ENCODE results near the gene TULP3. TPM values are rescaled to one million over a fixed set of nuclear protein-coding genes. Genes with fewer than 3 reads are reported as not detected.

Gene TULP3
- polyA plus RNA-seq, 1 donor, result 12.3 TPM

- H3K4me1 ChIP-seq (ENCODE audit: control insufficient read depth, insufficient read depth, low read length), result peaks cover 3% of the 10 kb centered on the region
- no peak overlapping the region for H3K4me3 ChIP-seq (ENCODE audit: low read length)
- peaks cover 32% of the 10 kb centered on the region for H3K27me3 ChIP-seq (ENCODE audit: control insufficient read depth, insufficient read depth, low read length)
- no CpG with 5 or more reads among the region's 9 CpGs for WGBS (ENCODE audit: insufficient coverage, low lambda C conversion rate)
- H3K27ac ChIP-seq (ENCODE audit: low read length), result no peak overlapping the region
- no peaks in the 10 kb centered on the region for H3K36me3 ChIP-seq (ENCODE audit: control insufficient read depth, insufficient read depth, low read length)
- H3K9me3 ChIP-seq (ENCODE audit: control insufficient read depth, low read depth, low read length), result no peaks in the 10 kb centered on the region
- peak; percentile 42 to 70 for DNase-seq
Measured at GRCh38 chr12:2963154-2963759, 72.6 kb downstream of the TULP3 start.

DNA sequence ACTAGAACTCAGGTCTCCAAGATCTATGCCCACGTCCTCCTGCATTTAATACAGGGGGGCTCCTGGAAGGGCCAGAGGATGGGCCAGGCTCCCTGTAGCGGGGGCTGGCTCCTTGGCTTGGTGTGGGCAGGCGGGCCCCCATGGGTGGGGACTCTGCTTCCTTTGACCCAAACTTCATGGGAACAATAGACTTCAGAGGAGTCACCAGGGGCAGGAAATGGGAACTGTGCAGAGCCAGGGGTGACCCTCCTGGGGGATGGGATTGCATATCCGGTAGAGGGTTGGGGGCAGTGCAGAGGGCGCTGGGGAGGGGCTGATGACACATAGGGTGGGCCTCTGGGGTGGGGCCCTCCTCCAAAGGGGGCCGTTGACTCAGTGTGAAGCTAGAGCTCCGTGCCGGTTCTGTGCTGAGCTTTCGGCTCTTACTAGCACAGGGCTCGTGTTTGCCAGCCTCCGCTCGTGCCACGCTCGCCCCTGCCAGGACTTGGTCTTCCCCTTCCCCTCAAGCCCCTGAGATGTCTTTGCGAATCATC is 73.1 kb downstream of the TULP3 start:
- Histone ChIP-seq H3K4me3 (ENCODE audit: low read length) (no peak overlapping the region), H3K9me3 (ENCODE audit: control insufficient read depth, low read depth, low read length) (no peaks in the 10 kb centered on the region), H3K4me1 (ENCODE audit: control insufficient read depth, insufficient read depth, low read length) (no peaks in the 10 kb centered on the region), H3K27ac (ENCODE audit: low read length) (no peak overlapping the region), H3K36me3 (ENCODE audit: control insufficient read depth, insufficient read depth, low read length) (no peaks in the 10 kb centered on the region), H3K27me3 (ENCODE audit: control insufficient read depth, insufficient read depth, low read length) (peaks cover 28% of the 10 kb centered on the region)
- WGBS (ENCODE audit: insufficient coverage, low lambda C conversion rate), result 93% methylated on average over 3 of the region's 15 CpGs
- no peak for DNase-seq

DNA sequence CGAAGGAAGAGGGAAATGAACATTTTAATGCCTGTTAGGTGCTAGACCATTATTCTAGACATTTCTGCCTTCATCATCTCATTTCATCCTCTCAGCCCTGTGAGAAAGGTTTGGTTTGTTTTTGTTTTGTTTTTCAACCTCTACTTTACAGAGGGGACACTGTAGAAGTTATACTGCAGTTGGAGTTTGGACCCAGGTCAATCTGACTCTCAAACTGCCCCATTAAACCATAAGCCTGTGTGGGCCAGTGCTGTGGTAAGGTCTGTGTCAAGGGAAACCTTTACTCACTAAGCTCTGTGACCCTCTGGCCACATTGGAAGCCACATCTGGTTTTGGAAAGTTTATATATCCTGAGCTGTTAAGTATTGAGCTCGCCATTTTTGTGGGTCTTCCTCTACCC is 77.0 kb downstream of the TULP3 start:
- peaks cover 5% of the 10 kb centered on the region for H3K27me3 ChIP-seq (ENCODE audit: control insufficient read depth, insufficient read depth, low read length)
- WGBS (ENCODE audit: insufficient coverage, low lambda C conversion rate), result 100% methylated on average over 1 of the region's 2 CpGs

DNA sequence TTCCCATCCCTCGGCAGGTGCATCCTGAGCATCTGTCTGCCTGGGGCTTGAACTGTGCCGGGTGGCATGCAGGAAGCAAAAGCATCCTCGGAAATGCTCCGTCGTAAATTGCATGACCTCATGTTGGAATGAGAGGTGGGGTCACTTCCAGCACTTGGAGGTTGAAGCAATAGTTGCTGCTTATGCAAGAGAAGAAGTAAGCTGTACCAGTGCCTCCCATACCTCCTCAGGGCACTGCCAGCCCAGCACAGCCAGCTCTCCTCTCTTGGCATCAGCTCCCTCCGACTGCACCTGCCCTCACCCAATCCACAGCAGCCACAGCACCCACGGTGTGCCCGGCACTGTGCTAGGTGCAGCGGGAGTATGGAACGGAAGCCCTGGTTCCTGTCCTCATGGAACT is 80.1 kb downstream of the TULP3 start:
- H3K27me3 ChIP-seq (ENCODE audit: control insufficient read depth, insufficient read depth, low read length), result no peaks in the 10 kb centered on the region
- H3K4me3 ChIP-seq (ENCODE audit: low read length), result no peak overlapping the region
- H3K27ac ChIP-seq (ENCODE audit: low read length), result no peak overlapping the region
- no peaks in the 10 kb centered on the region for H3K4me1 ChIP-seq (ENCODE audit: control insufficient read depth, insufficient read depth, low read length)
- DNase-seq, result no peak
- H3K36me3 ChIP-seq (ENCODE audit: control insufficient read depth, insufficient read depth, low read length), result no peaks in the 10 kb centered on the region
- no peaks in the 10 kb centered on the region for H3K9me3 ChIP-seq (ENCODE audit: control insufficient read depth, low read depth, low read length)
- no CpG with 5 or more reads among the region's 10 CpGs for WGBS (ENCODE audit: insufficient coverage, low lambda C conversion rate)

More for the DNA sequence above, 77.0 kb downstream of the TULP3 start:
- H3K27ac ChIP-seq (ENCODE audit: low read length), result no peak overlapping the region
- H3K4me3 ChIP-seq (ENCODE audit: low read length), result no peak overlapping the region
- no peaks in the 10 kb centered on the region for H3K36me3 ChIP-seq (ENCODE audit: control insufficient read depth, insufficient read depth, low read length)
- H3K9me3 ChIP-seq (ENCODE audit: control insufficient read depth, low read depth, low read length), result no peaks in the 10 kb centered on the region
- peak in 1 of 2 donors; percentile 68 for DNase-seq
- no peaks in the 10 kb centered on the region for H3K4me1 ChIP-seq (ENCODE audit: control insufficient read depth, insufficient read depth, low read length)

DNA sequence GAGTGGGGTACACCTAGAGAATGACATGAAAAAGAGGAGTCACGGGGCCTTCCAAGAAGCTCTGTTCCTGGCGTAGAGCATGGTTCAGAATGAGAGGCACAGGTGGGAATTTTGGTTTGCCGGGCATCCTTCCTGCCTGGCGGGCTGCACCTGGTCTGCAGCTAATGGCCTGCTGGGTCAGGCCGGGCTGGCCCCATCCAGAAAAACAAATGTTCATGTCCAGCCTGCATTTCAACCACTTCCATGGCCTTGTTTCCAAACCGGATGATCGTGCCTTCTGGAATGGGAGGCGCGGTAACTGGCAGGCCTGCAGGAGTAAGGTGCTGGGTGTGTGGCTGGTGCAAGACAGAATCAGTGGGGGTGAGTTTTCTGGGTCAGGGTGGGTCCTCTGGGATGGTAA is 82.9 kb downstream of the TULP3 start:
- Histone ChIP-seq H3K4me1 (ENCODE audit: control insufficient read depth, insufficient read depth, low read length) (no peaks in the 10 kb centered on the region), H3K4me3 (ENCODE audit: low read length) (no peak overlapping the region), H3K27ac (ENCODE audit: low read length) (no peak overlapping the region), H3K36me3 (ENCODE audit: control insufficient read depth, insufficient read depth, low read length) (no peaks in the 10 kb centered on the region), H3K9me3 (ENCODE audit: control insufficient read depth, low read depth, low read length) (no peaks in the 10 kb centered on the region), H3K27me3 (ENCODE audit: control insufficient read depth, insufficient read depth, low read length) (no peaks in the 10 kb centered on the region)
- DNase-seq, result no peak
- no CpG with 5 or more reads among the region's 9 CpGs for WGBS (ENCODE audit: insufficient coverage, low lambda C conversion rate)

DNA sequence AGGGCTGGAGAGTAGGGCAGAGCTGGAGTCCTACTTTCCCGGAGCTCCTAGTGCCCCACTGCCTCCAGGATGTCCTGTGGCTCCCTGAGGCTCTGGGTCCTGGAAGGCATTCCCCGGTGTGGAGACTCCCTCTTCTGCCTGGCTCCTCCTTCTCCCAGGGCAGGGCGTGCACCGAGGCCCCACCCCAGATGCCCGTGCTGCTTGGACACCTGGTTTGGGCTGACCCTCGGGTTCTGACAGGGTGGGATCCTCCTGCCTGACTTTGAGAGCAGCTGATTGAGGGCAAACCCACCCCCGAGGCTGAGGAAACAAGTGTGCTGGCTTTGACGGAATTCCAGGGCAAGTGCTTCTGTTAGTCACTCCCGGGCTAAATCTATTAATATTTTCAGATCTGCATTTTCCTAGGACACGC is 83.9 kb downstream of the TULP3 start:
- DNase-seq, result no peak
- WGBS (ENCODE audit: insufficient coverage, low lambda C conversion rate), result 57% methylated on average over 1 of the region's 10 CpGs
- no peaks in the 10 kb centered on the region for H3K27me3 ChIP-seq (ENCODE audit: control insufficient read depth, insufficient read depth, low read length)
- H3K4me1 ChIP-seq (ENCODE audit: control insufficient read depth, insufficient read depth, low read length), result no peaks in the 10 kb centered on the region
- no peaks in the 10 kb centered on the region for H3K36me3 ChIP-seq (ENCODE audit: control insufficient read depth, insufficient read depth, low read length)
- H3K9me3 ChIP-seq (ENCODE audit: control insufficient read depth, low read depth, low read length), result no peaks in the 10 kb centered on the region
- no peak overlapping the region for H3K27ac ChIP-seq (ENCODE audit: low read length)
- H3K4me3 ChIP-seq (ENCODE audit: low read length), result no peak overlapping the region

- WGBS (ENCODE audit: insufficient coverage, low lambda C conversion rate), result no CpG with 5 or more reads among the region's 6 CpGs
Measured at GRCh38 chr12:2976581-2976996, 85.9 kb downstream of the TULP3 start.

GRCh38 chr12:2977776-2978175 is 87.1 kb downstream of the TULP3 start:
- no peaks in the 10 kb centered on the region for H3K9me3 ChIP-seq (ENCODE audit: control insufficient read depth, low read depth, low read length)
- no peaks in the 10 kb centered on the region for H3K4me1 ChIP-seq (ENCODE audit: control insufficient read depth, insufficient read depth, low read length)
- no peaks in the 10 kb centered on the region for H3K27me3 ChIP-seq (ENCODE audit: control insufficient read depth, insufficient read depth, low read length)
- no peak overlapping the region for H3K4me3 ChIP-seq (ENCODE audit: low read length)
- H3K36me3 ChIP-seq (ENCODE audit: control insufficient read depth, insufficient read depth, low read length), result no peaks in the 10 kb centered on the region
- DNase-seq, result no peak
- WGBS (ENCODE audit: insufficient coverage, low lambda C conversion rate), result 80% methylated on average over 2 of the region's 5 CpGs
- no peak overlapping the region for H3K27ac ChIP-seq (ENCODE audit: low read length)

More at GRCh38 chr12:2976581-2976996, 85.9 kb downstream of the TULP3 start:
- Histone ChIP-seq H3K4me1 (ENCODE audit: control insufficient read depth, insufficient read depth, low read length) (no peaks in the 10 kb centered on the region), H3K27ac (ENCODE audit: low read length) (no peak overlapping the region), H3K4me3 (ENCODE audit: low read length) (no peak overlapping the region), H3K27me3 (ENCODE audit: control insufficient read depth, insufficient read depth, low read length) (no peaks in the 10 kb centered on the region), H3K9me3 (ENCODE audit: control insufficient read depth, low read depth, low read length) (no peaks in the 10 kb centered on the region), H3K36me3 (ENCODE audit: control insufficient read depth, insufficient read depth, low read length) (no peaks in the 10 kb centered on the region)
- DNase-seq, result no peak

DNA sequence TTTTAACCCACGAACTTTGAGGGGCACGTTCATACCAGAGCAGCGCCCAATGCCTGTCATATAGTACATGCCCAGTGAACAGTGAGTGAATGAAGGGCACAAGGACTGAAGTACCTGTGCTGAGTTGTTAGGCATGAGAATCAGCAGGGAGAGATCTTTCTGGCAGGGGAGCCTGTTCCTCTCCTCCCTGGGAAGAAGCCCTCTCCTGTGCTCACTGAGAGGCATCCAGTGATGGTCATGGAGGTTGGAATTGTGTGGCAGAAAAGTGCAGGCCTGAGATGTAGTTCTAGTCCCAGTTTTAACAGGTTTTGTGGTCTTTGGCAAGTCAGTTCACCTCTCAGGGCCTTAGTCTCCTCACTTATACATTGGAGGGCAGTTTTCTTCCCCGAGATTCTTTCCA is 89.1 kb downstream of the TULP3 start:
- no peaks in the 10 kb centered on the region for H3K9me3 ChIP-seq (ENCODE audit: control insufficient read depth, low read depth, low read length)
- no peaks in the 10 kb centered on the region for H3K27me3 ChIP-seq (ENCODE audit: control insufficient read depth, insufficient read depth, low read length)
- no peak for DNase-seq
- no peak overlapping the region for H3K4me3 ChIP-seq (ENCODE audit: low read length)
- H3K27ac ChIP-seq (ENCODE audit: low read length), result no peak overlapping the region
- WGBS (ENCODE audit: insufficient coverage, low lambda C conversion rate), result no CpG with 5 or more reads among the region's 4 CpGs
- no peaks in the 10 kb centered on the region for H3K36me3 ChIP-seq (ENCODE audit: control insufficient read depth, insufficient read depth, low read length)
- H3K4me1 ChIP-seq (ENCODE audit: control insufficient read depth, insufficient read depth, low read length), result no peaks in the 10 kb centered on the region

- no peak overlapping the region for H3K27ac ChIP-seq (ENCODE audit: low read length)
- DNase-seq, result no peak
- no peaks in the 10 kb centered on the region for H3K4me1 ChIP-seq (ENCODE audit: control insufficient read depth, insufficient read depth, low read length)
- H3K4me3 ChIP-seq (ENCODE audit: low read length), result no peak overlapping the region
- 95% methylated on average over 4 of the region's 7 CpGs for WGBS (ENCODE audit: insufficient coverage, low lambda C conversion rate)
- H3K27me3 ChIP-seq (ENCODE audit: control insufficient read depth, insufficient read depth, low read length), result no peaks in the 10 kb centered on the region
- H3K36me3 ChIP-seq (ENCODE audit: control insufficient read depth, insufficient read depth, low read length), result no peaks in the 10 kb centered on the region
- no peaks in the 10 kb centered on the region for H3K9me3 ChIP-seq (ENCODE audit: control insufficient read depth, low read depth, low read length)
Measured at GRCh38 chr12:2980630-2981029, 89.9 kb downstream of the TULP3 start.

- Histone ChIP-seq H3K4me1 (ENCODE audit: control insufficient read depth, insufficient read depth, low read length) (no peaks in the 10 kb centered on the region), H3K9me3 (ENCODE audit: control insufficient read depth, low read depth, low read length) (no peaks in the 10 kb centered on the region), H3K27me3 (ENCODE audit: control insufficient read depth, insufficient read depth, low read length) (no peaks in the 10 kb centered on the region), H3K27ac (ENCODE audit: low read length) (no peak overlapping the region), H3K4me3 (ENCODE audit: low read length) (no peak overlapping the region), H3K36me3 (ENCODE audit: control insufficient read depth, insufficient read depth, low read length) (no peaks in the 10 kb centered on the region)
- no CpG with 5 or more reads among the region's 13 CpGs for WGBS (ENCODE audit: insufficient coverage, low lambda C conversion rate)
- DNase-seq, result no peak
Measured at GRCh38 chr12:2982361-2982760, 91.7 kb downstream of the TULP3 start.

All from large intestine (tissue), 3 donors.